Central memory CD8-positive, alpha-beta T cell (primary cell): Measurements from ENCODE around the gene IQSEC3.

Source experiments
- ATAC-seq: fragments of 150-1000 bp; cut with Tn5 transposase; replicated peaks from 2 replicates; pipeline ENCODE4 v1.10.0; 2022; ENCODE audit warnings: mild to moderate bottlenecking, moderate FRiP score, moderate number of reproducible peaks; ENCODE audit not compliant: poor library complexity, severe bottlenecking; ENCODE audit errors: extremely low read depth
- DNase-seq, 2 donors: peaks; one replicate each; pipeline ENCODE4 v3.0.0; 2021; ENCODE audit warnings: low spot score in 2 of 2
- H3K27ac Mint-ChIP-seq: one replicate; pipeline ENCODE4 v1.8.0; 2022; ENCODE audit warnings: low read depth, mild to moderate bottlenecking, moderate library complexity, mixed read lengths
- H3K27me3 Mint-ChIP-seq: one replicate; pipeline ENCODE4 v1.8.0; 2022; ENCODE audit warnings: mixed read lengths
- H3K36me3 Mint-ChIP-seq: one replicate; pipeline ENCODE4 v1.8.0; 2022; ENCODE audit warnings: mild to moderate bottlenecking, moderate library complexity, mixed read lengths; ENCODE audit not compliant: insufficient read depth
- H3K4me1 Mint-ChIP-seq: one replicate; pipeline ENCODE4 v1.8.0; 2022; ENCODE audit warnings: mixed read lengths
- H3K4me3 Mint-ChIP-seq: one replicate; pipeline ENCODE4 v1.8.0; 2022; ENCODE audit warnings: mild to moderate bottlenecking, moderate library complexity, mixed read lengths
- H3K9me3 Mint-ChIP-seq: one replicate; pipeline ENCODE4 v1.8.0; 2022; ENCODE audit warnings: mixed read lengths

Gene IQSEC3

GRCh38 chr12:190881-191280 lies 124.3 kb downstream of the IQSEC3 start:
- H3K9me3 Mint-ChIP-seq: no peaks in the 10 kb centered on the region
- H3K36me3 Mint-ChIP-seq: peaks cover 2% of the 10 kb centered on the region
- no peak overlapping the region for H3K4me3 Mint-ChIP-seq
- no peak overlapping the region for H3K27ac Mint-ChIP-seq
- H3K27me3 Mint-ChIP-seq: peaks cover 66% of the 10 kb centered on the region
- no peaks in the 10 kb centered on the region for H3K4me1 Mint-ChIP-seq
- DNase-seq: no peak
- no peak for ATAC-seq

GRCh38 chr12:191541-191940 lies 125.0 kb downstream of the IQSEC3 start:
- DNase-seq (no peak), ATAC-seq (no peak)
- Mint-ChIP-seq H3K4me3 (no peak overlapping the region), H3K9me3 (no peaks in the 10 kb centered on the region), H3K27me3 (peaks cover 66% of the 10 kb centered on the region), H3K4me1 (no peaks in the 10 kb centered on the region), H3K36me3 (peaks cover 3% of the 10 kb centered on the region), H3K27ac (no peak overlapping the region)

- Mint-ChIP-seq H3K27me3 (peaks cover 72% of the 10 kb centered on the region), H3K27ac (no peak overlapping the region), H3K36me3 (peaks cover 4% of the 10 kb centered on the region), H3K9me3 (no peaks in the 10 kb centered on the region), H3K4me1 (no peaks in the 10 kb centered on the region), H3K4me3 (no peak overlapping the region)
- ATAC-seq (no peak), DNase-seq (no peak)
Measured at GRCh38 chr12:193261-193660, 126.7 kb downstream of the IQSEC3 start.

- peaks cover 75% of the 10 kb centered on the region for H3K27me3 Mint-ChIP-seq
- H3K36me3 Mint-ChIP-seq: peaks cover 2% of the 10 kb centered on the region
- H3K9me3 Mint-ChIP-seq: no peaks in the 10 kb centered on the region
- H3K4me1 Mint-ChIP-seq: no peaks in the 10 kb centered on the region
- no peak for ATAC-seq
- DNase-seq: no peak
- no peak overlapping the region for H3K4me3 Mint-ChIP-seq
- H3K27ac Mint-ChIP-seq: no peak overlapping the region
Measured at GRCh38 chr12:194276-194675, 127.7 kb downstream of the IQSEC3 start.

- peaks cover 67% of the 10 kb centered on the region for H3K27me3 Mint-ChIP-seq
- no peaks in the 10 kb centered on the region for H3K4me1 Mint-ChIP-seq
Measured at GRCh38 chr12:195156-195555, 128.6 kb downstream of the IQSEC3 start.

GRCh38 chr12:195951-196350 lies 129.4 kb downstream of the IQSEC3 start:
- no peaks in the 10 kb centered on the region for H3K9me3 Mint-ChIP-seq
- peaks cover 2% of the 10 kb centered on the region for H3K36me3 Mint-ChIP-seq
- peaks cover 68% of the 10 kb centered on the region for H3K27me3 Mint-ChIP-seq
- H3K4me1 Mint-ChIP-seq: no peaks in the 10 kb centered on the region
- no peak overlapping the region for H3K27ac Mint-ChIP-seq
- DNase-seq (no peak), ATAC-seq (no peak)
- no peak overlapping the region for H3K4me3 Mint-ChIP-seq

More at GRCh38 chr12:195156-195555, 128.6 kb downstream of the IQSEC3 start:
- H3K36me3 Mint-ChIP-seq: peaks cover 2% of the 10 kb centered on the region
- ATAC-seq (no peak), DNase-seq (no peak)
- no peak overlapping the region for H3K4me3 Mint-ChIP-seq
- no peak overlapping the region for H3K27ac Mint-ChIP-seq
- no peaks in the 10 kb centered on the region for H3K9me3 Mint-ChIP-seq

- Mint-ChIP-seq H3K27me3 (peaks cover 68% of the 10 kb centered on the region), H3K4me1 (no peaks in the 10 kb centered on the region)
Measured at GRCh38 chr12:196436-196835, 129.9 kb downstream of the IQSEC3 start.

GRCh38 chr12:197347-197746 lies 130.8 kb downstream of the IQSEC3 start:
- H3K36me3 Mint-ChIP-seq: peaks cover 5% of the 10 kb centered on the region
- no peak for DNase-seq
- peaks cover 68% of the 10 kb centered on the region for H3K27me3 Mint-ChIP-seq
- ATAC-seq: no peak
- H3K9me3 Mint-ChIP-seq: no peaks in the 10 kb centered on the region
- no peak overlapping the region for H3K27ac Mint-ChIP-seq
- no peaks in the 10 kb centered on the region for H3K4me1 Mint-ChIP-seq
- H3K4me3 Mint-ChIP-seq: no peak overlapping the region

More at GRCh38 chr12:196436-196835, 129.9 kb downstream of the IQSEC3 start:
- no peak overlapping the region for H3K27ac Mint-ChIP-seq
- no peak for DNase-seq
- H3K9me3 Mint-ChIP-seq: no peaks in the 10 kb centered on the region
- no peak overlapping the region for H3K4me3 Mint-ChIP-seq
- H3K36me3 Mint-ChIP-seq: peaks cover 5% of the 10 kb centered on the region
- ATAC-seq: no peak

GRCh38 chr12:197911-198695 lies 131.5 kb downstream of the IQSEC3 start:
- ATAC-seq: no peak
- no peak overlapping the region for H3K4me3 Mint-ChIP-seq
- no peaks in the 10 kb centered on the region for H3K9me3 Mint-ChIP-seq
- peaks cover 68% of the 10 kb centered on the region for H3K27me3 Mint-ChIP-seq
- H3K36me3 Mint-ChIP-seq: peaks cover 5% of the 10 kb centered on the region
- no peaks in the 10 kb centered on the region for H3K4me1 Mint-ChIP-seq
- no peak overlapping the region for H3K27ac Mint-ChIP-seq
- no peak for DNase-seq

- no peak overlapping the region for H3K27ac Mint-ChIP-seq
- H3K9me3 Mint-ChIP-seq: no peaks in the 10 kb centered on the region
- H3K36me3 Mint-ChIP-seq: peaks cover 5% of the 10 kb centered on the region
- no peak overlapping the region for H3K4me3 Mint-ChIP-seq
- no peak for ATAC-seq
- peaks cover 63% of the 10 kb centered on the region for H3K27me3 Mint-ChIP-seq
- H3K4me1 Mint-ChIP-seq: no peaks in the 10 kb centered on the region
- DNase-seq: no peak
Measured at GRCh38 chr12:198705-199104, 132.1 kb downstream of the IQSEC3 start.

GRCh38 chr12:201361-201760 lies 134.8 kb downstream of the IQSEC3 start:
- Mint-ChIP-seq H3K27me3 (peaks cover 66% of the 10 kb centered on the region), H3K4me1 (no peaks in the 10 kb centered on the region), H3K4me3 (no peak overlapping the region), H3K27ac (no peak overlapping the region), H3K36me3 (peaks cover 5% of the 10 kb centered on the region), H3K9me3 (peaks cover 4% of the 10 kb centered on the region)
- no peak for DNase-seq
- no peak for ATAC-seq

GRCh38 chr12:202081-202731 lies 135.6 kb downstream of the IQSEC3 start:
- Mint-ChIP-seq H3K27ac (no peak overlapping the region), H3K36me3 (peaks cover 2% of the 10 kb centered on the region), H3K4me3 (no peak overlapping the region), H3K9me3 (peaks cover 4% of the 10 kb centered on the region), H3K4me1 (no peaks in the 10 kb centered on the region), H3K27me3 (peaks cover 73% of the 10 kb centered on the region)
- ATAC-seq (no peak), DNase-seq (no peak)

- Mint-ChIP-seq H3K27me3 (peaks cover 77% of the 10 kb centered on the region), H3K4me3 (no peak overlapping the region), H3K9me3 (peaks cover 4% of the 10 kb centered on the region), H3K4me1 (no peaks in the 10 kb centered on the region), H3K36me3 (peaks cover 2% of the 10 kb centered on the region), H3K27ac (no peak overlapping the region)
- no peak for ATAC-seq
- no peak for DNase-seq
Measured at GRCh38 chr12:203074-203461, 136.5 kb downstream of the IQSEC3 start.
